ENCODE data around the gene STMN1.

- TF ChIP-seq YY1 (IDR thresholded peaks at IDR 0.05; ENCODE audit: insufficient read depth, insufficient read length) (no peak), ZNF274 (IDR thresholded peaks at IDR 0.05; ENCODE audit: low read depth, low read length) (no peak)
Observed at GRCh38 chr1:25872713-25873112, 33.5 kb downstream of the STMN1 start.

All from NT2/D1 (cell line).